ENCODE results near the gene OR6B3. TPM values are rescaled to one million over a fixed set of nuclear protein-coding genes. Genes with fewer than 3 reads are reported as not detected.

OR6B3 gene
- not detected in 2 replicates for total RNA-seq

DNA sequence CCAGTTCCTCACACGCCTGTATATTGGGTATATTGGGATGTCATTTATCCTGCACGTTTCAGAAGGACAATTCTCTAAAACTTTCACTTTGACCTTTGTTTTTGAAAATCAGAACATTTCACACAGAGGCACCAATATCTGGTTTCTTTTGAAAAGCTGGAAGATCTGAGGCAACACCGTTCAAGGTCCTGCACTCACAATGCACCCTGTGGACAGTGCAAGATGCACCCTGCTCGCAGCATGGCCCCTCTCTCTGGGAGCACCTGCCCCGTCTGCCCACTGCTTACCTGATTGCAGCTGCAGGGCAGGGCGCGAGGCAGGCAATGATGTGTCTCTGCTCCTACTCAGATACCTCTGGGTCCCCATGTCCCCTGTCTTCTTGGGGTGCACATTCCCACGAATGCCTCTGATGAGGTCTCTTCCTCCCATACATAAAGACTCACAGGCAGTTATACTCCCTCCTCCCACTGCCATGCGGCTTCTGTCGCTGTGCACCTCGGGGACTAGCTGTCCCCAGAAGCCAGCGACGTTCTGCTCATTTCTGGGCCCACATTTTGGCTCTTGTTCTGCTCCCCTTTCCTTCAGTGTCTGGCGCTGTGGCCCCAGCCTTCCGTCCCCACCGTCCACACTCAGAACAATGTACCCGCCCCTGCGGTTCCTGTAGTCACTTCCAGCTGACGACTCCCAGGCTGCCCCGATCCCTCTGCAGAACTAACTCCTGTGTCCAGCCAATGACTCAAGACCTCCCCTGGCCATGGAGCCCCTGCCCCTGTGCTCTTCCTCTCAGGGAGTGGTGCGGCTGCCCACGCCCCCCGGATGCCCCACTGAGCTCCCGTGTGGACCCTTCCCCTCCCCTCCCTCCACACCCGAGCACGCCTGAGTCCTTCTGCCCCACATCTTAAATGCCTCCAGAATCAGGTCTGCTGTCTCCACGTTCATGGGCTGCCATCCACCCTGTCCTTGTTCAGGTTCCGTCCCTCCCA, at the start of gene OR6B3:
Gene OR6B3 (minus strand): TSS at position 349 of the 983 bp plus-strand sequence.
- Mint-ChIP-seq H3K27ac (no peak within 1 kb of the TSS), H3K9me3 (no peaks in the 10 kb centered on the region), H3K36me3 (ENCODE audit: low read depth) (no peaks in the 10 kb centered on the region), H3K4me1 (ENCODE audit: low read depth) (no peaks in the 10 kb centered on the region), H3K4me3 (ENCODE audit: low read depth) (no peak within 1 kb of the TSS), H3K27me3 (ENCODE audit: low read depth) (peaks cover 22% of the 10 kb centered on the region)
- no peak for DNase-seq (ENCODE audit: low spot score)
- intact Hi-C loops (cut with micrococcal nuclease): no loop called here

DNA sequence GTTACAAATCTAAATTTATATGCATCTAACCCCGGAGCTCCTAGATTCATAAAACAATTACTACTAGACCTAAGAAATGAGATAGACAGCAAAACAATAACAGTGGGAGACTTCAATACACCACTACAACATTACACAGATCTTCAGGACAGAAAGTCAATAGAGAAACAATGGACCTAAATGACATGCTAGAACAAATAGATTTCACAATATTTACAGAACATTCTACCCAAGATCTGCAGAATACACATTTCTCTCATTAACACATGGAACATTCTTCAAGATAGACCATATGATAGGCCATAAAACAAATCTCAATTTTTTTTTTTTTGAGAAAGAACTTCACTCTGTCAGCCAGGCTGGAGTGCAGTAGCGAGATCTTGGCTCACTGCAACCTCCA, 45.0 kb upstream of the OR6B3 start:
- H3K4me1 Mint-ChIP-seq (ENCODE audit: low read depth): no peaks in the 10 kb centered on the region
- H3K27ac Mint-ChIP-seq: no peak overlapping the region
- intact Hi-C loops (cut with micrococcal nuclease): no loop called here
- H3K27me3 Mint-ChIP-seq (ENCODE audit: low read depth): peaks cover 62% of the 10 kb centered on the region
- H3K36me3 Mint-ChIP-seq (ENCODE audit: low read depth): no peaks in the 10 kb centered on the region
- no peak for DNase-seq (ENCODE audit: low spot score)
- H3K9me3 Mint-ChIP-seq: no peaks in the 10 kb centered on the region
- H3K4me3 Mint-ChIP-seq (ENCODE audit: low read depth): no peak overlapping the region

DNA sequence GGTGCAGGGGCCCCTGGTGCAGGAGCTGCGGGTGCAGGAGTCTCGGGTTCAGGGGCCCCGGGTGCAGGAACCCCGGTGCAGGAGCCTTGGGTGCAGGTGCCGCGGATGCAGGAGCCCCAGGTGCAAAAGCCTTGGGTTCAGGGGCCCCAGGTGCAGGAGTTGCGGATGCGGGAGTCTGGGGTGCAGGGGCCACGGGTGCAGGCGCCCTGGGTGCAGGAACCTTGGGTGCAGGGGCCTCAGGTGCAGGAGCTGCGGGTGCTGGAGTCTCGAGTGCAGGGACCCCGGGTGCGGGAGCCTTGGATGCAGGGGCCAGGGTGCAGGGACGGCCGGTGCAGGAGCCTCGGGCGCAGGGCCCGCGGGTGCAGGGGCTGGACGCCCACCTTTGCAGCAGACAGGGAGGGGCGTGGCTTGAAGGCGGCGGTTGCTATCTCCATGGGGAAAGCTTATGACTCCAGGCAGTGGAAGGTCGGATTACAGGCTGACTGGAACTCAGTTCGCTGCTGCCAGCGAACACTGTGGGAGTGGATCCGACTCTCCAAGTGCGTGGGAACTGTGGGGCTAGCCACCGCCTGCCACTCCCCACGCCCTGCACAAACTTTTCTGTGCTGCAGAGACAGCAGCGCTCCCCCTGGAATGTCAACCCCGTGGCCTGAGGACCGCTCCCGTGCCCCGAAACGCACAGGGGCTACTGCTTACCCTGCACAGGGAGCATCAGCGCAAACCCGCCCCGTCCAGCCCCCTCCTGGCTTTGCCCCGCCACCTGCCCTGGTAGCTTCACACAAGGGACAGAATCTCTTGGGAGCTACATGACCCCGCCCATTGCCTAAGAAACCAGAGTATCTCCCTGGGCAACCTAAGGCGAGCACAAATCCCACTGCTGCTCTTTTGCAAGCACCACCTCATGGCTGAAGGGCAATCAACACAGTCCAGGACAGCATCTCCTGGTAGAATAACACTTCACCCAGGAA, 42.5 kb upstream of the OR6B3 start:
- DNase-seq (ENCODE audit: low spot score): no peak
- H3K27ac Mint-ChIP-seq: no peak overlapping the region
- no peaks in the 10 kb centered on the region for H3K9me3 Mint-ChIP-seq
- H3K4me3 Mint-ChIP-seq (ENCODE audit: low read depth): no peak overlapping the region
- H3K36me3 Mint-ChIP-seq (ENCODE audit: low read depth): no peaks in the 10 kb centered on the region
- intact Hi-C loops (cut with micrococcal nuclease): no loop called here
- H3K4me1 Mint-ChIP-seq (ENCODE audit: low read depth): no peaks in the 10 kb centered on the region
- H3K27me3 Mint-ChIP-seq (ENCODE audit: low read depth): peaks cover 67% of the 10 kb centered on the region

DNA sequence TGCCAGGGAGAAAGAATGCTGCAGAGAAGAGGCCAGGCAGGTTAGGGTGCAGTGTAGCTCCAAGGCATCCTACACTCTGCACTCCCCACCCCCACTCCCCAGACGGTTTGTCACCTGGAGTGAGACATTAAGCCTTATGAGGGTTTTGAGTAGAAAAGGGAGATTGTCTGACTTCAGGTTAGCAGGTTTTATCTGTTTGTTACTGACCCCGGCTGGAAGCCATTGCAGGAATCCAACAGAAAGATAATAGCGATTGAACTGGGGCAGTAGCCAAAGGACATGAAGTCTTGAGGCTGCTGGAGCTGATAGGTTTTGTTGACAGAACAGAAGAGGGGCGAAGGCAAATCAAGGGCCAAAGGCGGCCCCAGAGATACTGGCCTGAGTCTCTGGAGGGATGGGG, 36.0 kb upstream of the OR6B3 start:
- no peak overlapping the region for H3K4me3 Mint-ChIP-seq (ENCODE audit: low read depth)
- H3K9me3 Mint-ChIP-seq: peaks cover 19% of the 10 kb centered on the region
- no peak overlapping the region for H3K27ac Mint-ChIP-seq
- intact Hi-C loops (cut with micrococcal nuclease): no loop called here
- H3K27me3 Mint-ChIP-seq (ENCODE audit: low read depth): peaks cover 20% of the 10 kb centered on the region
- no peaks in the 10 kb centered on the region for H3K36me3 Mint-ChIP-seq (ENCODE audit: low read depth)
- DNase-seq (ENCODE audit: low spot score): no peak
- no peaks in the 10 kb centered on the region for H3K4me1 Mint-ChIP-seq (ENCODE audit: low read depth)

DNA sequence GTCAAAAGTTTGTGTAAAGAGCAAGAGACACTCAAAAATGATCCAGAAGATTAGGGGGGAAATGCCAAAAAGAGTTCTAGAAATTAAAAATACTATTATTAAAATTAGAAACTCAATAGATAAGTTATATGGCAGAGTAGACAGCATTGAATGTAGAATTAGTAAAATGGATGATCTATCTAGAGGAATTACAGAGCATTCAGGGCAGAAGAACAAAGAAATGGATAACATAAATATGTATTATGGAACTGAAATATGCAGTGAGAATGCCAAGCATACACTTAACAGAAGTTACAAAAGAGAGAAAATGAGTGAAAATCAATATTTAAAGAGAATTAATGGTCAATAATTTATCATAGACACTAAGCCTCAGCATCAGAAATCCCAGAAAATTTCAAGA, 33.2 kb upstream of the OR6B3 start:
- Mint-ChIP-seq H3K9me3 (peaks cover 19% of the 10 kb centered on the region), H3K36me3 (ENCODE audit: low read depth) (no peaks in the 10 kb centered on the region), H3K27ac (no peak overlapping the region), H3K27me3 (ENCODE audit: low read depth) (peaks cover 13% of the 10 kb centered on the region), H3K4me3 (ENCODE audit: low read depth) (no peak overlapping the region), H3K4me1 (ENCODE audit: low read depth) (no peaks in the 10 kb centered on the region)
- intact Hi-C loops (cut with micrococcal nuclease): no loop called here
- no peak for DNase-seq (ENCODE audit: low spot score)

DNA sequence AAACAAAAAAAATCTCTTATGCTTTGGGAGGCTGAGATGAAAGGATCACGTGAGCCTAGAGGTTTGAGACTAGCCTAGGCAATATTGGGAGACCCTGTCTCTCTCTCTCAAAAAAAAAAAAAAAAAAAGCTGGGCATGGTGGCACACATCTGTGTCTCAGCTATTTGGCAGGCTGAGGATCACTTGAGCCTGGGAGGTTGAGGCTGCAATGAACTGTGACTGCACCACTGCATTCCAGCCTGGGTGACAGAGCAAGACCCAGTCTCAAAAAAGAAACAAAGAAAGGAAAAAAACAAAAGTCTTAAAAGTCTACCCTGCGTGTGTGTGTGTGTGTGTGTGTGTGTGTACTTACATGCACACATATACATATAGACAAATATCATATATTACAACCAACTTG, 25.3 kb upstream of the OR6B3 start:
- no peak overlapping the region for H3K4me3 Mint-ChIP-seq (ENCODE audit: low read depth)
- intact Hi-C loops (cut with micrococcal nuclease): no loop called here
- H3K36me3 Mint-ChIP-seq (ENCODE audit: low read depth): no peaks in the 10 kb centered on the region
- no peaks in the 10 kb centered on the region for H3K4me1 Mint-ChIP-seq (ENCODE audit: low read depth)
- peaks cover 11% of the 10 kb centered on the region for H3K27me3 Mint-ChIP-seq (ENCODE audit: low read depth)
- no peak for DNase-seq (ENCODE audit: low spot score)
- no peak overlapping the region for H3K27ac Mint-ChIP-seq
- peaks cover 36% of the 10 kb centered on the region for H3K9me3 Mint-ChIP-seq

DNA sequence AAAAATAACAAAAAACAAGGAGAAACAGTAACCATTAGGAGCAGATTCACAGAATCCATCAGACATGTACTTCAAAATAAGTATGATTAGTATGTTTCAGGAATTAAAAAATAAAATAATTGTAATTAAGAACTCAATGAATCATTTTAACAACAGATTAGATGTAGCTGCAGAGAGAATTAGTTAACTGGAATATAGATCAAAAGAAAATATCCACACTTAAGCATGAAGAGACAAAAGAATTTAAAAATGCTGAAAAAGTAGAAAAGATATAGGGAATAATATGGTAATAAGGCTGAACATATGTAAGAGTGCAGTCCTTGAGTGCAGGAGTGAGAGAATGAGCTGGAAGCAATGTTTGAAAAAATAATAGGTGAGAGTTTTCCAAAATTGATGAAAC, 24.1 kb upstream of the OR6B3 start:
- DNase-seq (ENCODE audit: low spot score): no peak
- H3K9me3 Mint-ChIP-seq: peaks cover 36% of the 10 kb centered on the region
- H3K27me3 Mint-ChIP-seq (ENCODE audit: low read depth): peaks cover 3% of the 10 kb centered on the region
- no peak overlapping the region for H3K27ac Mint-ChIP-seq
- H3K4me3 Mint-ChIP-seq (ENCODE audit: low read depth): no peak overlapping the region
- no peaks in the 10 kb centered on the region for H3K36me3 Mint-ChIP-seq (ENCODE audit: low read depth)
- no peaks in the 10 kb centered on the region for H3K4me1 Mint-ChIP-seq (ENCODE audit: low read depth)
- intact Hi-C loops (cut with micrococcal nuclease): no loop called here

DNA sequence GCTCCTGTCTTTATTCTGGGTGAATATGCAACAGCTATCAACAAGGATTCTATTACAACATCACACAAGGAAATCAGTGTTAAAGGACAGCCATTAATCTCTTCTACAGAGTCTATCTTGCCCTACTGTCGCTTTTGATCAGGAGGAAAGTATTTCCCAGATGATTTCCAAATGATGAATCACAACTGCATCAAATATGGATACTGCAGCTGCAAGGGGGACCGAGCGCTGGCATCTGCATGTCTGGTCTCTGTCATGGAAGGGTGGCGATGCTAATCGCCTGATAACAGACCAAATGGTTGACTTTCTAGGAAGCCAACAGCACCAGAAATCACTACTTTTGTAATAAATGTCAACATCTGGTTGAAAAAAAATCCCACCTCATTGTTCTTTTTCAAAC, 21.2 kb upstream of the OR6B3 start:
- Mint-ChIP-seq H3K4me1 (ENCODE audit: low read depth) (no peaks in the 10 kb centered on the region), H3K4me3 (ENCODE audit: low read depth) (no peak overlapping the region), H3K27ac (no peak overlapping the region), H3K36me3 (ENCODE audit: low read depth) (no peaks in the 10 kb centered on the region), H3K9me3 (peaks cover 36% of the 10 kb centered on the region), H3K27me3 (ENCODE audit: low read depth) (peaks cover 8% of the 10 kb centered on the region)
- no peak for DNase-seq (ENCODE audit: low spot score)
- intact Hi-C loops (cut with micrococcal nuclease): no loop called here

DNA sequence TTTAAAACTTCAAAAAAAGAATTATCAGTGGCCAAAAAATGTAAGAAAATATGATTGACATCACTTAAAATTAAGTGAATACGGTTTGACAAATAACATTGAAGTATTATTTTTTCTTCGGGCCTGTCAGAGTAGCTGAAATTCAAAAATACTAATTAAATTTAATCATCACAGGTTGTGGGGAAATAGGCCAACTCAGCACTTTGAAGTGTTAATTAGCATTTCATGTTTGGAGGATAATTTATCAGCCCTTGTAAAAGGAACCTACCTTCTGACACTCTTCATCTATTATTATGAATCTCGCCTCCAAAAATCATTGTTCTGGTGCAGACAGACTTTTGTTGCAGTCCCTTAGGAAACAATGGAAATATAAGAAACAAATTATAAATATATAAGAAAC, 17.6 kb upstream of the OR6B3 start:
- Mint-ChIP-seq H3K4me3 (ENCODE audit: low read depth) (no peak overlapping the region), H3K9me3 (peaks cover 3% of the 10 kb centered on the region), H3K27ac (no peak overlapping the region), H3K27me3 (ENCODE audit: low read depth) (peaks cover 20% of the 10 kb centered on the region), H3K4me1 (ENCODE audit: low read depth) (no peaks in the 10 kb centered on the region), H3K36me3 (ENCODE audit: low read depth) (no peaks in the 10 kb centered on the region)
- no peak for DNase-seq (ENCODE audit: low spot score)
- intact Hi-C loops (cut with micrococcal nuclease): no loop called here

DNA sequence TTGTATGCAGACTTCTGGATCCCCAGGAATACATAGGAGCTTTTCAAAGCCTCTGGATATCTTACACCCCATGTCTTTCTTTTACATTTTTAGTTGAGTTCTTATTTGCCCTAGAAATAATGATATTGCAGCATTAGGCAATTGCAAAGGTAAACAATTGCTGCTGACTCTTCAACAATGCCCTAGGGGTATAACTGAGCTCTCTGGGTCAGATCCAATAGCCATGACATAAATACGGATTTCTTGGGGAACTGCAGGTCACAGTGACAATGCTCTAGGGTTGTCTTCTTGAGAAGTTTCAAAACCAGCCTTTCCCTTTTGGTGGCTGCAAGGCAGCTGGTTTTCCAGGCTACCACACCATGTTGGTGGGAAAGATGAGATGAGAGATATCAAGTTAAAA, 16.5 kb upstream of the OR6B3 start:
- no peaks in the 10 kb centered on the region for H3K9me3 Mint-ChIP-seq
- H3K4me3 Mint-ChIP-seq (ENCODE audit: low read depth): no peak overlapping the region
- DNase-seq (ENCODE audit: low spot score): no peak
- peaks cover 23% of the 10 kb centered on the region for H3K27me3 Mint-ChIP-seq (ENCODE audit: low read depth)
- no peak overlapping the region for H3K27ac Mint-ChIP-seq
- H3K4me1 Mint-ChIP-seq (ENCODE audit: low read depth): no peaks in the 10 kb centered on the region
- no peaks in the 10 kb centered on the region for H3K36me3 Mint-ChIP-seq (ENCODE audit: low read depth)
- intact Hi-C loops (cut with micrococcal nuclease): no loop called here

DNA sequence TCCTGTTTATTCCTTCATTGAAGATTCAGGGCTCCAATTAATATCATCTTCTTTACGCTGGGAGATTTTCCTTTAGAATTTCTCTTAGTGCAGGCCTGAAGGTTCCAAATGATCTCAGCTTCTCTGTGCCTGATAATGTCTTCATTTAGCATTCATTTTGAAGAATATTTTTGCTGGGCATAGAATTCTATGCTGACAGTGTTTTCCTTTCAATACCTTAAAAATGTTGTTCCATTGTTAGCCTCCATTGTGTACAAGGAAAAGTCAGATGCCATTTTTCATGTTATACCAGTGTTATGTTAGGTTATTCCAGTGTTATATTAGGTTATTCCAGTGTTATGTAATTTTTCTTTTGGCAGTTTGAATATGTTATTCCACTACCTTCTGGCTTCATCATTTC, 14.9 kb upstream of the OR6B3 start:
- Mint-ChIP-seq H3K27me3 (ENCODE audit: low read depth) (peaks cover 30% of the 10 kb centered on the region), H3K9me3 (no peaks in the 10 kb centered on the region), H3K36me3 (ENCODE audit: low read depth) (no peaks in the 10 kb centered on the region), H3K27ac (no peak overlapping the region), H3K4me1 (ENCODE audit: low read depth) (no peaks in the 10 kb centered on the region), H3K4me3 (ENCODE audit: low read depth) (no peak overlapping the region)
- intact Hi-C loops (cut with micrococcal nuclease): no loop called here
- no peak for DNase-seq (ENCODE audit: low spot score)

DNA sequence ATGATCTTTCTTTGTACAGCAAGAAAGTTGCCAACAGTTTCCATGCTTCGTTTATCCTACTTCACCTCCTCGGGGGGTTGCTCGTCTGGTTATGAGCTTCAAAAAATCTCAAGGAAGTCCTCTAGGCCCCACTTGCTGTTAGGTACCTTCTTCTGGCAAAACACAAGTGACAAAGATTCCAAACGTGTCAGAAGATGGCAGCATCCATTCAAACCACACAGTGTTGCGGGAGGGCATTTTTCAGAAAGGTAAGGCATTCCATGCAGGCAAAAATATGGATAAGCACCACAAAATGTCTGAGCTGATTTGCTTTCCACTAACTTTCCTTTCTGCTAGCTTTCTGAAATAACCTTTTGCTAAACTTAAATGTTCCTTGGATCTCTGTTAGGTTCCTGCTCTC, 13.2 kb upstream of the OR6B3 start:
- no peaks in the 10 kb centered on the region for H3K36me3 Mint-ChIP-seq (ENCODE audit: low read depth)
- no peak for DNase-seq (ENCODE audit: low spot score)
- no peaks in the 10 kb centered on the region for H3K4me1 Mint-ChIP-seq (ENCODE audit: low read depth)
- H3K9me3 Mint-ChIP-seq: no peaks in the 10 kb centered on the region
- no peak overlapping the region for H3K4me3 Mint-ChIP-seq (ENCODE audit: low read depth)
- H3K27ac Mint-ChIP-seq: no peak overlapping the region
- H3K27me3 Mint-ChIP-seq (ENCODE audit: low read depth): peaks cover 43% of the 10 kb centered on the region
- intact Hi-C loops (cut with micrococcal nuclease): no loop called here

DNA sequence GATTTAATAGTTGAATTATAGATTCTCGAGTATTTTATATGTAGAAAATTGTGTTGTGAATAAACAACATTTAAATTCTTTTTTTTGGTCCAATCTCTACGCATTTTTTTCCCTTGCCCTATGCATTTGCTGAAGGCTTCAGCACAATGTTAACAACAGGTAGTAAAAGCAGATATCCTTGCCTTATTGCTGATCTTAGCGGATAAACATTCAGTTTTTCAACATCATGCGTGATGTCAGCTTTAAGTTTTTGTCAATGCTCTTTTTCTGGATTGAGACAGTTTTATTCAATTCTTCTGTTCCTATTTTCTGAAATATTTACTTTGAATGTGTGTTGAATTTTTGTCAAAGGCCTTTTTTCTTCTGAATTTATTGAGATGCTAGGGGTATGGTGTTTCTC, 11.6 kb upstream of the OR6B3 start:
- H3K9me3 Mint-ChIP-seq: no peaks in the 10 kb centered on the region
- H3K4me3 Mint-ChIP-seq (ENCODE audit: low read depth): no peak overlapping the region
- peaks cover 3% of the 10 kb centered on the region for H3K4me1 Mint-ChIP-seq (ENCODE audit: low read depth)
- DNase-seq (ENCODE audit: low spot score): no peak
- intact Hi-C loops (cut with micrococcal nuclease): no loop called here
- H3K27ac Mint-ChIP-seq: no peak overlapping the region
- H3K36me3 Mint-ChIP-seq (ENCODE audit: low read depth): no peaks in the 10 kb centered on the region
- H3K27me3 Mint-ChIP-seq (ENCODE audit: low read depth): peaks cover 40% of the 10 kb centered on the region

All from activated T-helper 2 cell treated with anti-CD3 and anti-CD28 coated beads, Interferon-gamma antibody, Interleukin-2, Interleukin-4, amounts not matched to agents 10 μg/mL and 5 μg/mL and 100 μg/mL, durations not matched to agents 14 hours and 24 hours and 36 hours (primary cell).